HG02840 (cell line): ENCODE measurements around the gene GTPBP4.
"Not testable (repeated sequence)": the region's sequence is repeated elsewhere in the genome, so short reads cannot be mapped to it uniquely, and the experiment has no call there.

Source experiments
- ATAC-seq: cut with Tn5 transposase; IDR thresholded peaks from one replicate; pipeline ENCODE4 v1.9.1; 2021; ENCODE audit warnings: mild to moderate bottlenecking, moderate library complexity, moderate number of reproducible peaks; ENCODE audit not compliant: unreplicated experiment, low FRiP score

The GTPBP4 gene

DNA sequence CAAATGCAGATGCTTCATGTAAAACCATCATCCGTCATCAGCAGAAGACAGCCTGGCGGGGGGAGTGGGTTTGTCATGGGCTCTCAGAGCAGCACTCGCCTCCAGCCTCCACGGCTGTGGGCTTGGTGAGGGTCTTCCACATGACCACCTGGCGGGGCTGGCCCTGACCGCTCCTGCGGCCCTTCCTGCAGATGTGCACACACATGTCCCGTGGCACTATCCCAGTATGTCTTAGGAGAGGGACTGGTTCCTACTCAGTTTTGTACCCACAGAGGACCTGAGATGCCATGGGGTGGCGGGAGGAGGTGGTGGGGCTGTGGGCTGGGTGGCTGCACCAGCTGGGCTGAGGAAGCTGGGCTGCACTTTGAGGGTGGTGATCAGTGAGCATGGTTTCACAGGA lies 32.7 kb downstream of the GTPBP4 start:
- ATAC-seq: no peak

DNA sequence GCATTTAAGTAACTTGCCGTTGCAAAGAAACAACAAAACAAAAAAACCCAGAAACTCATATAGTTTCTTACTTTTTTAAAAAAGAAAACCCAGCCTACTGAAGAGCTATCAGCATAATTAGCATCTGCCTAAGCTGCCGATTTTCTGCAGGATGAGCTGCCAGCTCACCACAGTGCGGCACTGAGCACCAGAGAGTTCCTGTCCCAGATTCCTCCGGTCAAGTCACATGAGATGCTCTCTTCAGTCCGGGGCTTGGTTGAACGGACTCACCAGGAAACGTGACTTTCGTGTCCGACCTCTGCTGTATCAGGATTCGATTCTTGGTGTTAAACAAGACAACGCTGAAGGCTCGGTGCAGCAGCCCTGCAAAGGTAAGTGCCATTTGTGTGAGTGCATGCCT lies 34.2 kb downstream of the GTPBP4 start:
- no peak for ATAC-seq

DNA sequence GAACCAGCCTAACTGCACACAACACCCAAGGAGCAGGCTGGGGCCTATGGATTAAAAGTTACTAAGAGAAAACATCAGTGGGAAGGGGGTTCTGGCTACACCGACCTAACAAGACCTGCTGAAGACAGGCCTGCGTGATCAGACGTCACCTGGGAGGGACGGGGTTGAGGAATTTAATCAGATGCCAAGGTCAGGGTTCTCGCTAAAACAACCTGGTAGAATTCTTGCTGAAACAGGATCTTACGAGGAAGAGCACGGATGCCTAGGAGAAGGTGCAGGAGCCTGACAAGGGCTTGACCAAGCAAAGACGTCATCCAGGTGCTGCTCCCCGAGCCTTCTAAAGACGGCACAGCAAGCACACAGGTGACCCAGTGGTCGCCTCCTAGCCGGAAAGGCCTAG lies 35.9 kb downstream of the GTPBP4 start:
- no peak for ATAC-seq

DNA sequence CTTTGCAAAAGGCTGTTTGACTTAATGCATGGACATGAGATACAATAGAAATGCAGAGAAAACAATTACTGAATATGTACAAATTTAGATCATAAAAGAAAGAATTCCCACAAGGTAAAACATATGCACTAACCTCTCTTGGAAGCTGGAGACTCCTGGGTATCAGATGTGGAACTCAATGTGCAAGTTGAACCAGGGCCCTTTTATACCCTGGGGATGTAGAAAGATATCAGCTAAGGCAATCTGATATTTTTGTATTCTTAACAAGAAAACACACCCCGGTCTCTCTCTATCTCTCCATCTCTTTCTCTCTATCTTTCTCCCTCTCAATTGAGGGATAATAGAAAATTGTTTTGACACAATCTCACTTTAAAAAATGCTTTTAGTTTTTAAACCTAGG lies 37.4 kb downstream of the GTPBP4 start, which contains the start of gene IDI2:
Gene IDI2 (minus strand): TSS at position 177 of the 400 bp plus-strand sequence. CDS start 1,136 bp downstream, outside the sequence.
- no peak for ATAC-seq

DNA sequence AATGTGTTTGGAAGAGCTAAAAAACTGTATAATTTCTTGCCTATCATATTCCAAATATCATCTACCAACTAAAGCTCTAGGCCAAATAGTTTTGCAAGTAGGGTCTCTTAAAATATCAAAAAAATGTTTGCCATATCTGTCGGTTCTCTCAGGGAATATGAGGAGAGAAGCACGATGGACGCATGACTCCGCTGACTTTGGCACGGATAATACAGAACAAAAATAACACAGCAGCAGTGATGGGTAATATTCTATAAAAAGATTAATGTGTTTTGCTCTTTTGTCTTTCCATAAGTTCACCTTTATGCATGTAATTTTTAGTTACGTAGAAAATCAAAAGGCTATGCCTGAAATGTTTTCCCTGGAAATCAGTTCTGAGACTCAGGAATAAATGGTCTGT lies 38.3 kb downstream of the GTPBP4 start:
- ATAC-seq: no peak

DNA sequence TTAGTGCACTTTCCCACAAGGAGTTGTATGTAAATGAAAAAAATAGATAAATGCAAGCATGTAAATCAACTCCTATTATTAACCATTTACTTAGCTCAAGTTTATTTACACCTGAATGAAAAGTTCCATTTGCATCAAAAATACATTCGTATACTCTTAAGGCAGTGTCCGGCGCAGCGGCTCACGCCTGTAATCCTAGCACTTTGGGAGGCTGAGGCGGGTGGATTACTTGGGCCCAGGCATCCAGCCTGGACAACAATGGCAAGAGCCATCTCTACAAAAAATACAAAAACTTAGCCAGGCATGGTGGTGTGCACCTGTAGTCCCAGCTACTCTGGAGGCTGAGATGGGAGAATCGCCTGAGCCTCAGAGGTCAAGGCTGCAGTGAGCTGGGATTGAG lies 41.6 kb downstream of the GTPBP4 start:
- no peak for ATAC-seq

DNA sequence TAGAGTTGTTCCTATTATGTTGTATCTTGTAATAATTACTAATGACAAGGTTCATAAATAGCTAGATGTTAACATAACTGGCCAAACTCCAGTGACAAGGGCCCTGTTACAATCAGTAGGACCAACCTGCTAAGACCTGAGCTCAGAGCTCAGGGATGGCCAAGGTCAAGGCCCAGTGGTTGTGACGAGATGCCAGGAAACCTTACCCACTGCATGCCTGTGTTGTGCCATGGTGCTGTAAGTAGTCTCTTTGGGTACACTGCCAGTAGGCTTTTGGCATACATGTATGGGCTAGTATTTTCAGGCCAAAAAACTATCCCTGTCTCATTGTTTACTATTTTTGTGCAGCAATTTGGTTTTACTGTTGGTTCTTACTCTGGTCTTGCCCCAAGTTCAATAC lies 45.4 kb downstream of the GTPBP4 start:
- no peak for ATAC-seq

DNA sequence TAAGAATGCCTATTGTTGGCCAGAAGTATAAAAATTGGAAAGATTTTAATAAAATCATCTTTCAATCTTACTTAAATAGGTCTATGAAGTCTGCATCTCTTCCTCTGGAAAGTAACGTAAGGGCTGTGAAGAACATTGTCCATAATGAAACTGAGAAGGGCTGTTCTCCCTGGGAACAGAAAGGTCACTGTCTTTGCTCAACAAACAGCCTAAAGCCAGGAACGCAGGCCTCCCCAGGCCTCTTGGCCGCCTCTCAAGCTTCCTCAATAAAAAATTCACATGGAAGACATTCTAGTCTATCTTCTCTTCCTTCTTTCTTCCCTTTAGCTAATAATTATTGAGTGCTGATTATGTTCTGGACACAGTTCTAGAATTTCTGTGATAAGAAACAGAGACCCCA lies 46.5 kb downstream of the GTPBP4 start:
- ATAC-seq: no peak

DNA sequence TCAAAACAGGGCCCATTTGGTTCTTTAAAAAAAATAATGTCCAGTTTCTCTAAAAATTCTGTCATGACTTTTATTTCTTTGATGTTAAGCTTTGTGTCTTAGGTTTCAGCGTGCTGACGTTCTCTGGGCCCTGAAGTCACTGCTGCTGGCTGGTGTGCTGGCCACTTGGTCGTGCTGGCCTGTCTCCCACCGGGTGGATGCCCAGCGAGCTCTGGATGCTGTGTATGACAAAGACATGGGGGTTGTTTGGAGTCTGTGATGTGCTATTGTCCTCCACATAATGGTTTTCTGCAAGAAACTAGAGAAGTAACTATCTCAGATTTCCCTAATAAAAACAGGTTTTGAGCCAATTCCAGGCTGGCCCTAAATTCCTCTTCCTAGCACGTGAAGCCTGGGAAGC lies 47.0 kb downstream of the GTPBP4 start:
- no peak for ATAC-seq

DNA sequence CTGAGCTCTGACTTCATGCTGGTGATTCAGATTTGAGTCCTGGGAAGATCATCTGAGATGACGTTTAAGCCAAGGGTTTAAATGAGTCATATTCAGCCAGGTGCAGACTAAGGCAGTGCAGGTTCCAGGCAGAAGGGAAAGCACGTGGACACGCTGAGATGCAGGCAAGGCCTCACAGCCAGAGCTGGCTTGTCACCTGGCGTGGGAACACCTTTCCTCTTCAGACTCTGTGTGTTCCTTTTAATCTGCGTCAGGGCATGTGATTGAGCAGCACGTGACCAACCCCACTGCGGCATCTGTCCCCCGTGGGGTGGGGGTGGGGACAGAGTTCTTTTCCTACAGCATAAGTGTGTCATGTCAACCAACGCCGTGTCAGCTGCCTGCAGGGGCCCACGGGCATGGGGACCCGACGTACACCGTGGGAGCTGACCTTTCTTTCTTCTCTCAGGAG lies 48.1 kb downstream of the GTPBP4 start:
- ATAC-seq: no peak

DNA sequence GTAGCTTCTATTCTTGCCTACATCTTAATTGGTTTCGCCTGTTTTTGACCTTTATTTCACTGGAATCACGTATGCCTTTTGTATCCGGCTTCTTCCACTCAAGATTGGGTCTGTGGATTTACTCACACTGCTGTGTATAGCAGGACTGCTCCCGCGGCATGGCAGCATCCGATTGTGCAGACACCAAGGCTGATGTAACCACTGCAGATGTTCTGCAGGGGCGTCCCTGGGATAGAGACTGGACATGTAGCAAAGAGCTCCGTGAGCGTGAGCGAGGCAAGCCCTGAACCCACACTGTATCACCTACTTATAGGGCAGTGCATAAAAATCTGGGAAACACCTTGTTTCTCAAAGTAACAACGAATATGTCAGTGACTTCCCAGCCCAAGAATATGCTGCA lies 48.9 kb downstream of the GTPBP4 start:
- ATAC-seq: no peak

DNA sequence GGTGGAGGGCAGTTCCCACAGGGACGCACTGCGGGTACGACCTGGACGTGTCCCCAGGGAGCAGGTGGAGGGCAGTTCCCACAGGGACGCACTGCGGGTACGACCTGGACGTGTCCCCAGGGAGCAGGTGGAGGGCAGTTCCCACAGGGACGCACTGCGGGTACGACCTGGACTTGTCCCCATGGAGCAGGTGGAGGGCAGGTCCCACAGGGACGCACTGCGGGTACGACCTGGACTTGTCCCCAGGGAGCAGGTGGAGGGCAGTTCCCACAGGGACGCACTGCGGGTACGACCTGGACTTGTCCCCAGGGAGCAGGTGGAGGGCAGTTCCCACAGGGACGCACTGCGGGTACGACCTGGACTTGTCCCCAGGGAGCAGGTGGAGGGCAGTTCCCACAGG lies 50.5 kb downstream of the GTPBP4 start:
- not testable (repeated sequence) for ATAC-seq

DNA sequence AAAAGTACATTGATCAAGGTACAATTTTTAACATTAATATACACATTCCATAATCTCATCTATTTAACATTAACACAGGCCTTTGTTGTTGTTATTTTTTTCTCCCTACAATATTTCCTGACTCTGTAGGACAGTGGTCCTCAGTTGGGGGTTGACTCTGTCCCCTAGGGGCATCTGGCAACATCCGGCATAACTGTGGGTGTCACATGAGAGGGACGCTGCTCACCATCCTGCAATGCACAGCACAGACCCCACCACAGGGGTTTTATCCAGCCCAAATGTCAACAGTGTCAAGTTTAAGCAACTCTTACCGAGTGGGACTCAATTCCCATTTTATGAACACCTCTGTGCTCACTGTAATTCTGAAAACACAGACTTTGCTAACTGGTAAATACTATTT lies 51.9 kb downstream of the GTPBP4 start:
- ATAC-seq: no peak

DNA sequence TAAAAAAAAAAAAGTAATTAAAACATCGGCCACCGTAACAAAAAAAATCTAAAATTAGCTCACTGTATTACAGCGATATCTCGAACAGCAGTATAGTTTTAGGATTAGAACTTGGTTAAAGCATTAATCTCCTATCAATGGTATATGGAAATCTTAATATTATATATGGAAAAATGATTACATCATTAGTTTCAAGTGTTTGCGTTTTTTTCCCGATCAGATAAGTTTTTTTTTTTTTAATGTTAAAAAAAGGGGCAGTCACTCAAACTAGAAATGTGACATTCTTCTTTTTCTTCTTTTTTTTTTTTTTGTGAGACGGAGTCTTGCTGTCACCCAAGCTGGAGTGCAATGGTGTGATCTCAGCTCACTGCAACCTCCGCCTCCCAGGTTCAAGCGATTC lies 53.3 kb downstream of the GTPBP4 start:
- no peak for ATAC-seq

DNA sequence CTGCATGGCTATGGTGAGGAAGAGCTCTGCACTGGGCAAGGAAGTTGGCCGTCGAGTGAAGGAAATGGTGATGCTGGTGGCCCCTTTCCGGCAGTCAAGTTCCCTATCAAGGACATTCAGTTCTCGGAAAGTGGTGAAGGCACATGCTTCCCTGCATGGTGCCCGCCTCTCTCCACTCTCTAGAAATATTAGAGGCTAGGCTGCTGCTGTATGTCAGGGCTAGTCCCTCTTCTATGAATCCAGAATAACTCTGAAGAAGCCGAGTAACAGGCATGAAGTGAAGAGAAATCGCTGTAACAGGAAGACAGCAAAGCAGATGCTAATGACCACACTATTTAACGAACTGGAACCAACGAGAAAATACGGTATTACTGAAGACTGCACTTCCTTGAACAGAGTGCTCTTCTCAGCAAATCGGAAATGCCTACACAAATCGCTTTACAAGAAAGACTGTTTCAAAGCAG lies 55.3 kb downstream of the GTPBP4 start:
- peak; percentile 55 for ATAC-seq

DNA sequence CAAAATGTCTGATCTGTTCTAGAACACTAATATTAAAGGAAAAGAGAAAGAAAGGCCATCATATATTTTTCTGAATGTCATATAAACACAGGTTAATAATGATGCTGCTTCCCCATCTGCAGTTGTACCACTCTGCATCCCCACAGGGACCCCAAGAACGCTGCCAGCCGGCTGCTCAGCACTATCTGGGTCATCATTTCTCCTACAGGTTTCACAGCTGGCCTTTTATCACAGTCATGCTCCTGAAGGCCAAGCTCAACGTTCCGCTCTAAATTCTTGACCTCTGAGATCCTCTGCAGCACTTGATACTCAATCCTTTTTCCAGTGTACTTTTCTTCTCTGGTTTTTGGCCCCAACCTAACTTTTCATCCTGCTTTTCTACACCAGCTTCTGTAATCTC lies 55.9 kb downstream of the GTPBP4 start:
- ATAC-seq: no peak

DNA sequence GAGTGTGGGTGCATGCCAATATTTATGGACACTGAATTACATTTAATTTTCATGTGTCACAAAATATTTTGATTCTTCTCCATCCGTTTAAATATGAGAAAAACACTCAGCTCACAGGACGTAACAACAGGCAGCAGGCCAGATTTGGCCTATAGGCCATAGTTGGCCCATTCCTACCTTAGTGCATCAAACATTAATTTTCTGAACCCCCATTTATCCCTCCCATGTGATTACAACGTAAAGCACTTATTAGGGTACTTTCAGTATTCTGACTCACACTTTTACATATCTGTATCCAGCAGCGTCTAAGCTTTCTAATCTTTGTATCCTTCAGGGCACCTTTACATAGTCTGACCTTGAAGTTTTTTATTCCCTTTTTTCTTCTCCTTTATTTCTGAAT lies 56.7 kb downstream of the GTPBP4 start:
- no peak for ATAC-seq

DNA sequence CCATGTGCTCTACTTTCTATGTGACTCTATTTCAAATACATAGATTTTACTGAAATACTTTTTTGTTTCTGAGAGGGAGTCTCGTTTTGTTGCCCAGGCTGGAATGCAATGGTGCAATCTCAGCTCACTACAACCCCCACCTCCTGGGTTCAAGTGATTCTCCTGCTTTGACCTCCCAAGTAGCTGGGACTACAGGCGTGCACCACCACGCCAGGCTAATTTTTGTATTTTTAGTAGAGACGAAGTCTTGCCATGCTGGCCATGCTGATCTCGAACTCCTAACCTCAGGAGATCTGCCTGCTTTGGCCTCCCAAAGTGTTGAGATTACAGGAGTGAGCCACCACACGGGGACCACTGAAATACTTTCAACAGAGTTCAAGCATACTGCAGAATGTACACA lies 57.2 kb downstream of the GTPBP4 start:
- ATAC-seq: no peak

DNA sequence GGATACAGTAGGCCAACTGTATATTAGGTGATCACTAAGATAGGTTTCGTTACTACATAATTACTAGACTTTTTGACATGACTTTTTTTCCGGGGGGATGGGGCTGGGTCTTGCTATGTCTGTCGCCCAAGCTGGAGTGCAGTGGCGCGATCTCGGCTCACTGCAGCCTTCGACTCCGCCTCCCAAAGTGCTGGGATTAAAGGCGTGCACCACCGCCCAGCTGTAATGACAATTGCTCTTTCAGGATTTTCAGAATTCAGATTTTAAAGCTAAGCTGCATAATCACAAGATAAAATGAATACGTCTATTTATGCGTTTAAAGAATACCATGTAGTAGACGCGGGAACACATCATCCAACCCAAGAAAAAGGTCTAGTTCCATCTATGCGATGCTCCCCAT lies 59.7 kb downstream of the GTPBP4 start:
- ATAC-seq: no peak

DNA sequence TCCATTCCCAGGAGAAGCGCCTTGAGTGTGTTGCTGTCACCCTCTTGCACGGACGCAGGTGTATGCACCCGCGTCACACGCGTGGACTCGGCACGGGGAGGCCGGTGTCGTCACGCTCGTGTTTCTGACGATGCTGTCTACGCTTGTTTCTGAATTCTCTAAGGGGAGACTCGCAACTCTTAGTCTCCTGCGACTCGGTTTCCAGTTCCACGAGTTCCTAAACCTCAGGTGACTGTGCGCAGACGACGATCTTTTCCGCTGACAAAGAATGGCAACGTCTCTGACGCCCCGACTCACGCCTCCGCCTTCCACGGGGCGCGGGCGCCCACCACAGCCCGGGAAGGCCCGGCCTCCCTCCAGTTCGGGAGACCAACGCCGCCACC lies 60.1 kb downstream of the GTPBP4 start:
- peak; percentile 15 for ATAC-seq

DNA sequence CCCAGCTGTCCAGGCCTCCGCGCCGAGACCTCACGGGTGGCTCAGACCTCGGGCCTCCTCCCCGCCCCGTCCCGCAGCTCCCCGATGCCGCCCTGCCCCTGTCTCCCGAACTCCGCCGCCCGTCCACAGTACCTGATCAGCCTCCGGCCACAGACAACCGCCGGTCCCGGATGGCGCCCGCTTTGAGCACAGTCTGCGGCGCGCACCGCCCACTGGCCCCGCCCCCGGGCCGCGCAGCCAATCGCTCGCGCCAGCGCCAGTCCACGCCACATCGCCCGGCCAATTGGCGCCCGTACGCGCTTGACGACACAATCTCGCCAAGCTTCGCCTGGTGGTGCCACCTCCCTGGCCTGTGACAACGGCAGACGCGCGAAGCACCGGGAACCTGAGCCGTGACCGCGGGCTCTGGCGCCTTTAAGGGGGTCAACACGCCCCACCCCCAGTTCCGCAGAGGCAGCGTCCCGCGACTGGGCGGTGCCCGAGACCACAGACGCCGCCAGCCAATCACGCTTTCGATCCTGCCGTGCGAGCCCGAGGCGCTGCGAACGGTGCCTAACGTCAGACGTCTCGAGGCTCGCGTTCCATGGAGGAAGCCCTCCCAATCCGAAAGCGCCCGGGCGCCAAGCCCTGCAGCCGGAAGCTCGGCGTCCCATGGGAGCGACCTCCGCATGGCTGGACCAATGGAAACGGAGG lies 60.6 kb downstream of the GTPBP4 start, which contains the start of gene IDI1:
Gene IDI1 (minus strand): TSS at position 388 of the 693 bp plus-strand sequence. CDS start 116 bp downstream, at position 272.
- ATAC-seq: peak; percentile 85

DNA sequence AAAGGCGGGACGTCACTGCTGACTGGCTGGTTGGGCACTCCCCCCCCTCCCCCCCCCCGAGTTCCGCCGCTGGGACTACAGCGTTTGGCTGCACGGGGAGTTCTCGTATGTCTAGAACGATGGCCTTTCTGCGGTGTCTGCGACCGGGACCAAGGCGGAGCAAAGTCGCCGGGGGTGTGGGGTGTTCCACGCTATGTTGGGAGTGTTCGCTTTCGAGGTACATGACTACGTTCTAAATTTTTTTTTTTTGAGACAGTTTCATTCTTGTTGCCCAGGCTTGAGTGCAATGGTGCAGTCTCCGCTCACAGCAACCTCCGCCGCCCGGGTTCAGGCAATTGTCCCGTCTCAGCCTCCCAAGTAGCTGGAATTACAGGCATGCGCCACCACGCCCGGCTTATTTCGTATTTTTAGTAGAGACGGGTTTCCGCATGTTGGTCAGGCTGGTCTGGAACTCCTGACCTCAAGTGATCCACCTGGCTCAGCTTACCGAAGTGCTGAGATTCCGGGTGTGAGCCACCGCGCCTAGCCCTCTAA lies 61.3 kb downstream of the GTPBP4 start:
- ATAC-seq: peak; percentile 0
